Esophagus (tissue), 2 donors: ENCODE results near the gene CD109. TPM values are rescaled to one million over a fixed set of nuclear protein-coding genes. Genes with fewer than 3 reads are reported as not detected.
"Not testable (repeated sequence)": the region's sequence is repeated elsewhere in the genome, so short reads cannot be mapped to it uniquely, and the experiment has no call there.

Source experiments
- H3K27ac ChIP-seq, 2 donors: one replicate each; pipeline ENCODE4 v1.5.1; 2013; ENCODE audit warnings: low read depth in 2 of 2, mild to moderate bottlenecking in 2 of 2, inconsistent platforms in 1 of 2, low read length in 1 of 2, moderate library complexity in 1 of 2
- H3K27me3 ChIP-seq, 2 donors: one replicate each; pipeline ENCODE4 v1.6.1; 2013; ENCODE audit warnings: low read length in 2 of 2, control low read depth in 1 of 2, mild to moderate bottlenecking in 1 of 2; ENCODE audit not compliant: insufficient read depth in 2 of 2, control insufficient read depth in 1 of 2
- H3K36me3 ChIP-seq, 2 donors: one replicate each; pipeline ENCODE4 v1.6.1; 2013; ENCODE audit warnings: low read length in 1 of 2; ENCODE audit not compliant: control insufficient read depth in 2 of 2, insufficient read depth in 2 of 2
- H3K4me1 ChIP-seq, 2 donors: one replicate each; pipeline ENCODE4 v1.6.1; 2013; ENCODE audit warnings: low read length in 1 of 2; ENCODE audit not compliant: control insufficient read depth in 2 of 2, insufficient read depth in 2 of 2
- H3K4me3 ChIP-seq, 2 donors: one replicate each; pipeline ENCODE4 v1.5.1; 2013; ENCODE audit warnings: low read length in 2 of 2, mild to moderate bottlenecking in 2 of 2, low read depth in 1 of 2, moderate library complexity in 1 of 2
- H3K9me3 ChIP-seq, 2 donors: one replicate each; pipeline ENCODE4 v1.6.1; 2013; ENCODE audit warnings: mild to moderate bottlenecking in 2 of 2, low read depth in 1 of 2, low read length in 1 of 2, moderate library complexity in 1 of 2; ENCODE audit not compliant: control insufficient read depth in 2 of 2, insufficient read depth in 1 of 2
- WGBS, 2 donors: extraction: QIAGEN DNeasy Blood & Tissue Kit; methylation state at CpG; one replicate each; pipeline ENCODE4 v1.1.7; 2013; 5-methylcytosine and 5-hydroxymethylcytosine counted together
- polyA plus RNA-seq, 2 donors: library from polyadenylated mRNA; stranded (reverse); fragments of 200-250 nt; gene quantifications; one replicate each; pipeline ENCODE4 v1.2.3, GENCODE V29; 2013
- donor health status: healthy with polysubstance abuse.
- donor health status: Bipolar disorder and iron deficiency.

CD109 gene
- polyA plus RNA-seq, 2 donors, result 3.6 to 7.9 TPM

- no peaks in the 10 kb centered on the region for H3K36me3 ChIP-seq
- WGBS, 2 donors, result 81 to 89% methylated on average over 2 of the region's 2 CpGs
- no peaks in the 10 kb centered on the region for H3K4me1 ChIP-seq
- no peak overlapping the region for H3K27ac ChIP-seq
- H3K9me3 ChIP-seq, result no peaks in the 10 kb centered on the region
- no peaks in the 10 kb centered on the region for H3K27me3 ChIP-seq
- H3K4me3 ChIP-seq, result no peak overlapping the region
Observed at GRCh38 chr6:73664701-73665100, 31.3 kb upstream of the CD109 start.

- H3K9me3 ChIP-seq, result no peaks in the 10 kb centered on the region
- no peaks in the 10 kb centered on the region for H3K36me3 ChIP-seq
- no peak overlapping the region for H3K4me3 ChIP-seq
- no peak overlapping the region for H3K27ac ChIP-seq
- no peaks in the 10 kb centered on the region for H3K27me3 ChIP-seq
- 54 to 57% methylated on average over 3 of the region's 3 CpGs for WGBS, 2 donors
- H3K4me1 ChIP-seq, result no peaks in the 10 kb centered on the region
Observed at GRCh38 chr6:73665686-73666319, 30.2 kb upstream of the CD109 start.

GRCh38 chr6:73666393-73666792 is 29.6 kb upstream of the CD109 start:
- H3K9me3 ChIP-seq, result no peaks in the 10 kb centered on the region
- H3K27me3 ChIP-seq, result no peaks in the 10 kb centered on the region
- H3K4me3 ChIP-seq, result no peak overlapping the region
- no peaks in the 10 kb centered on the region for H3K36me3 ChIP-seq
- H3K4me1 ChIP-seq, result no peaks in the 10 kb centered on the region
- no peak overlapping the region for H3K27ac ChIP-seq
- WGBS, 2 donors, result 67 to 70% methylated on average over 2 of the region's 2 CpGs

- H3K9me3 ChIP-seq, result no peaks in the 10 kb centered on the region
- WGBS, 2 donors, result 49 to 65% methylated on average over 1 of the region's 1 CpG
- H3K4me3 ChIP-seq, result no peak overlapping the region
- H3K27ac ChIP-seq, result no peak overlapping the region
- H3K4me1 ChIP-seq, result no peaks in the 10 kb centered on the region
- H3K36me3 ChIP-seq, result no peaks in the 10 kb centered on the region
- no peaks in the 10 kb centered on the region for H3K27me3 ChIP-seq
Observed at GRCh38 chr6:73667798-73668197, 28.2 kb upstream of the CD109 start.

- H3K36me3 ChIP-seq, result no peaks in the 10 kb centered on the region
- 88 to 93% methylated on average over 1 of the region's 1 CpG for WGBS, 2 donors
- no peak overlapping the region for H3K4me3 ChIP-seq
- H3K4me1 ChIP-seq, result no peaks in the 10 kb centered on the region
- H3K27me3 ChIP-seq, result no peaks in the 10 kb centered on the region
- no peaks in the 10 kb centered on the region for H3K9me3 ChIP-seq
- H3K27ac ChIP-seq, result no peak overlapping the region
Observed at GRCh38 chr6:73669005-73669404, 27.0 kb upstream of the CD109 start.

GRCh38 chr6:73671911-73672685 is 23.9 kb upstream of the CD109 start:
- no peak overlapping the region for H3K4me3 ChIP-seq
- no peaks in the 10 kb centered on the region for H3K36me3 ChIP-seq
- no peaks in the 10 kb centered on the region for H3K9me3 ChIP-seq
- 81 to 82% methylated on average over 8 of the region's 8 CpGs for WGBS, 2 donors
- no peaks in the 10 kb centered on the region for H3K27me3 ChIP-seq
- H3K27ac ChIP-seq, result no peak overlapping the region
- no peaks in the 10 kb centered on the region for H3K4me1 ChIP-seq

- Histone ChIP-seq H3K9me3 (no peaks in the 10 kb centered on the region), H3K36me3 (no peaks in the 10 kb centered on the region), H3K27me3 (no peaks in the 10 kb centered on the region), H3K4me3 (no peak overlapping the region), H3K27ac (no peak overlapping the region), H3K4me1 (no peaks in the 10 kb centered on the region)
- 46 to 47% methylated on average over 4 of the region's 4 CpGs for WGBS, 2 donors
Observed at GRCh38 chr6:73675466-73676098, 20.4 kb upstream of the CD109 start.

- Histone ChIP-seq H3K4me3 (no peak overlapping the region), H3K27ac (no peak overlapping the region), H3K27me3 (no peaks in the 10 kb centered on the region), H3K4me1 (no peaks in the 10 kb centered on the region), H3K9me3 (no peaks in the 10 kb centered on the region), H3K36me3 (no peaks in the 10 kb centered on the region)
- 62 to 71% methylated on average over 3 of the region's 3 CpGs for WGBS, 2 donors
Observed at GRCh38 chr6:73679009-73679408, 17.0 kb upstream of the CD109 start.

GRCh38 chr6:73679846-73680245 is 16.2 kb upstream of the CD109 start:
- H3K4me1 ChIP-seq, H3K4me3 ChIP-seq, H3K27ac ChIP-seq, H3K27me3 ChIP-seq, H3K36me3 ChIP-seq, H3K9me3 ChIP-seq: not testable (repeated sequence)
- WGBS, 2 donors, result 72 to 76% methylated on average over 5 of the region's 5 CpGs
